Cardiac muscle cell (in vitro differentiated cells and primary cell): ENCODE data around the gene SAP30BP. TPM values are rescaled to one million over a fixed set of nuclear protein-coding genes. Genes with fewer than 3 reads are reported as not detected.

Experiments used
- DNase-seq, 2 donors: peaks; one replicate each; pipeline versions ENCODE4 v3.0.0 to v3.0.0-alpha.2; 2010 to 2017; ENCODE audit warnings: low read depth in 1 of 2, low spot score in 1 of 2
- H3K27ac ChIP-seq: fragments of 200-600 bp; sonication (generic); 2 replicates; pipeline ENCODE4 v1.5.1; 2016
- H3K27me3 ChIP-seq: fragments of 200-600 bp; sonication (generic); 2 replicates; pipeline ENCODE4 v1.6.0; 2016; ENCODE audit warnings: control low read depth
- H3K36me3 ChIP-seq: fragments of 200-600 bp; sonication (generic); 2 replicates; pipeline ENCODE4 v1.5.1; 2016; ENCODE audit warnings: control low read depth
- H3K4me1 ChIP-seq: fragments of 200-600 bp; sonication (generic); 2 replicates; pipeline ENCODE4 v1.8.1; 2017; ENCODE audit warnings: low read depth, mild to moderate bottlenecking, mixed run types
- H3K4me3 ChIP-seq: fragments of 200-600 bp; sonication (generic); 2 replicates; pipeline ENCODE4 v1.5.1; 2016; ENCODE audit warnings: mild to moderate bottlenecking
- H3K9me3 ChIP-seq: fragments of 200-600 bp; sonication (generic); 2 replicates; pipeline ENCODE4 v1.5.1; 2017; ENCODE audit warnings: low read depth, mild to moderate bottlenecking, control low read depth
- polyA plus RNA-seq: library from polyadenylated mRNA; unstranded; fragments of >200 nt; fragmentation: Nextera tagmentation; extraction: Ambion mirVana; gene quantifications from 2 replicates; pipeline ENCODE4 v1.2.1, GENCODE V29; 2016
- total RNA-seq: library from RNA; depleted of rRNA; stranded (reverse); fragments of >200 nt; gene quantifications from 2 replicates; pipeline ENCODE4 v1.2.3, GENCODE V29; 2016
- TF ChIP-seq, protein P1 (sequence below): IDR thresholded peaks from 2 replicates; pipeline ENCODE4 v1.5.1; 2012; ENCODE audit warnings: low read depth, mild to moderate bottlenecking, low read length

Gene SAP30BP
- total and polyA plus RNA-seq, 2 experiments from 2014 or later: 50.8 to 106 TPM

DNA sequence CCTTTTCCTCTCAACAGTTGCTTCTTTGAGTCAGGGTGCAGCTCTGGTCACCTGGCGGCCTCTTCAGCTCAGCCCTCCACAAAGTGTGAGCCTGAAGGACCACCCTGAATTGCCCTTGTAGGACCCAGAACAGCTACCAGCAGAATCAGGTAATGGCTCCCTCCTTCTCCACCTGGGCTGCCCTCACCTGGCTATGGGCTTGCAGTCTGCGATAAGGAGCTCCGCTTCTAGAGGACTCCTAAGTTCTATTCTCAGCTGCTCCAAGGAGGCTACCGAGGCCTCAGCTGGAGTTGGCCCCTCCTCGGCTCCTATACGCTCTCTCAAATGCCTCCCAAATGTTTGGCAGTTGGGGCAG lies 20.5 kb upstream of the SAP30BP start:
- Histone ChIP-seq H3K9me3 (no peaks in the 10 kb centered on the region), H3K27ac (no peak overlapping the region), H3K27me3 (no peaks in the 10 kb centered on the region), H3K4me1 (no peaks in the 10 kb centered on the region), H3K36me3 (peaks cover 12% of the 10 kb centered on the region), H3K4me3 (no peak overlapping the region)
- no peak for DNase-seq
- TF ChIP-seq, protein P1, sequence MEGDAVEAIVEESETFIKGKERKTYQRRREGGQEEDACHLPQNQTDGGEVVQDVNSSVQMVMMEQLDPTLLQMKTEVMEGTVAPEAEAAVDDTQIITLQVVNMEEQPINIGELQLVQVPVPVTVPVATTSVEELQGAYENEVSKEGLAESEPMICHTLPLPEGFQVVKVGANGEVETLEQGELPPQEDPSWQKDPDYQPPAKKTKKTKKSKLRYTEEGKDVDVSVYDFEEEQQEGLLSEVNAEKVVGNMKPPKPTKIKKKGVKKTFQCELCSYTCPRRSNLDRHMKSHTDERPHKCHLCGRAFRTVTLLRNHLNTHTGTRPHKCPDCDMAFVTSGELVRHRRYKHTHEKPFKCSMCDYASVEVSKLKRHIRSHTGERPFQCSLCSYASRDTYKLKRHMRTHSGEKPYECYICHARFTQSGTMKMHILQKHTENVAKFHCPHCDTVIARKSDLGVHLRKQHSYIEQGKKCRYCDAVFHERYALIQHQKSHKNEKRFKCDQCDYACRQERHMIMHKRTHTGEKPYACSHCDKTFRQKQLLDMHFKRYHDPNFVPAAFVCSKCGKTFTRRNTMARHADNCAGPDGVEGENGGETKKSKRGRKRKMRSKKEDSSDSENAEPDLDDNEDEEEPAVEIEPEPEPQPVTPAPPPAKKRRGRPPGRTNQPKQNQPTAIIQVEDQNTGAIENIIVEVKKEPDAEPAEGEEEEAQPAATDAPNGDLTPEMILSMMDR: no peak

DNA sequence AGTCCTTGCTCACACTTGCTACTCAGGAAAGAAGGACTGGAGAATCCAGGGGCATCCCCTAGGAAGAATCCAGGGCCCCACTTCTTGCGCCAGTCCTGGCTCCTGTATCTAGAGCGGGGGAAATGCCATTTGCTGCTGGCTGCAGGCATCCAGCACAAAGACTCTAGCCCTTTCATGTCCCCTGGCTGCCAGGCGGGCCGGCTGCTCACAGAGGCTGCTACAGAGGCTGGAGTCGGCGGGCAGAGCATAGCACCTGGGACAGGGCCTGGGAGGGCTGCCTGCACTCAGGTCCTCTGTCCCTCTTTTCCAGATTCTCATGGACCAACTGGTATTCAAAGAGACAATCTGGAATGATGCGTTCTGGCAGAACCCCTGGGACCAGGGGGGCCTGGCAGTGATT lies 20.1 kb upstream of the SAP30BP start:
- Histone ChIP-seq H3K27ac (no peak overlapping the region), H3K36me3 (peaks cover 14% of the 10 kb centered on the region), H3K27me3 (no peaks in the 10 kb centered on the region), H3K4me1 (no peaks in the 10 kb centered on the region), H3K9me3 (no peaks in the 10 kb centered on the region), H3K4me3 (no peak overlapping the region)
- TF ChIP-seq, protein P1: no peak
- no peak for DNase-seq

DNA sequence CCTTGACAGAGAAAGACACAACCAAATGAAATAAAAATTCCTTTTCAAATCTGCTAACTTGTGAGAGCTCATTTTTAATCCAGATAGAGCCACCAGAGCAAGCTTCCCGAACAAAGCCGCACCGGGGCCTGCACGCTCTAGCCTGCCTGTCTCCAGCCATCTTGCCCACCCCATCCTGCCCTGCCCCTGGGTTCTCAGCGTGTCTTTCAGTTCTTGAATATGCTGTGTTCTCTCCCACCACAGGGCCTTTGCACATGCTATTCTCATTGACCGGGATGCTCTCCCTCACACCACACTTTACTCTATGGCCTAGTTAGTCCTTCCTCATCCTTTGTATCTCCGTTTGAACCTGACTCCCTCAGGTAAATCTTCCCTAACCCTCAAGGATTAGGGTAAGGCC lies 19.2 kb upstream of the SAP30BP start:
- H3K36me3 ChIP-seq: peaks cover 14% of the 10 kb centered on the region
- TF ChIP-seq, protein P1: no peak
- no peak overlapping the region for H3K27ac ChIP-seq
- DNase-seq: no peak
- no peaks in the 10 kb centered on the region for H3K4me1 ChIP-seq
- H3K9me3 ChIP-seq: no peaks in the 10 kb centered on the region
- no peak overlapping the region for H3K4me3 ChIP-seq
- H3K27me3 ChIP-seq: no peaks in the 10 kb centered on the region

DNA sequence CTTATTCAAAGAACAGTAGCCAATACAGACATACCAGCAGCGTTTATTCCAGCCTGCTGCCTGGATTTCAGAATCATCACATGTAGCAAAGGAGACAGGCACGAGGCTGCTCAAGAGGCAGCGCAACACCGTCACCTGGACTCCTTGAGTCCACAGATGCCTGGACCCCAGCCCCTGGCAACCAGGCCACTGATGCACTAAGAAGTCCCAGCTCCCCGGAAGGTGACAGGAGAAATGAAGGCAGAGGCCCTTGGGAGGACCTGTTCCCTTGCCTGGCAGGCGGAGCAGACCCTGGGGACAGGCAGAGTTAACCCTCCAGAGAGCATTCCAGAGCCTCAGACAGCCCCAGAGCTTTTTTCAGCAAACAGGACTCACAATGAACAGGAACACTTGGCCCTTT lies 17.5 kb upstream of the SAP30BP start:
- Histone ChIP-seq H3K27ac (no peak overlapping the region), H3K27me3 (no peaks in the 10 kb centered on the region), H3K4me1 (no peaks in the 10 kb centered on the region), H3K4me3 (no peak overlapping the region), H3K9me3 (no peaks in the 10 kb centered on the region), H3K36me3 (peaks cover 22% of the 10 kb centered on the region)
- no peak for DNase-seq
- TF ChIP-seq, protein P1: no peak

DNA sequence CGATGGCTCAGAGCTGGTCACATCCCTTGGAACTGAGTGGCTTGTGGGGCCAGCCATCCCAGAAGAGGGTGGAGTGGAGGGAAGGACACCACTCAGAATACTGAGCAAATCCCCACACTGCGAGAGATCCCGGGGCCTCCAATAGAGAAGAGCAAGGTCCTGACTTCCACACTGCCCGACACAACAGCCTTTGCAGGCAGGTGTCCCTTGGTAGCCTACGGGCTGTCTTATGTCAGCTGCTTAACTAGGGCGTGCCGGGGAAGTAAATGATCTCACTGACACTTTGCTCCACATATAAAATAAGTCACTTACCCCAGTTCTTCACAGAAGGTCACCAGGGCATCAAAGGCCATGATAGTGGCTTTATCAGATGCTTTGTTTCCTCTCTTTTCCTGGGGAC lies 16.3 kb upstream of the SAP30BP start:
- DNase-seq: no peak
- TF ChIP-seq, protein P1: no peak
- peaks cover 24% of the 10 kb centered on the region for H3K36me3 ChIP-seq

DNA sequence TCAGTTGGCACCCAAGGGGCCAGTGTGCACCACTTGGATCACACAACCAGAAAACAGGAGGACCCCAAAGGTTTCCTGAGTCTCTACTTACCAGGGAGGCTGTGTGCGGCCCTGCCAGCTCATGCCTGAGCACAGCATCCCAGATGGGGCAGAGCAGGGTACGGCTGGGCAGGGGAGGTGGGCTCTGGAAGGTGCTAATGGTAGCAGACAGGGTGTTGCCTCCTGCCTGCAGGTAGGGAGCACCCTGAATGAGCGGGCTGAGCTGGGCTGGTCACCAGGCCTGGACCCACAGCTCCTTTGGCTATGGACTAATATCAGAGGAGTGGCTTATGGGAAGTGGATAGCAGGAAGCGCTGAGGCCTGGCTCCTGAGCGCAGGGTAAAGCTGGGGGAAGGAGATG lies 14.8 kb upstream of the SAP30BP start:
- TF ChIP-seq, protein P1: no peak
- Histone ChIP-seq H3K4me1 (no peaks in the 10 kb centered on the region), H3K27me3 (no peaks in the 10 kb centered on the region), H3K36me3 (peaks cover 24% of the 10 kb centered on the region), H3K9me3 (no peaks in the 10 kb centered on the region), H3K4me3 (no peak overlapping the region), H3K27ac (no peak overlapping the region)
- no peak for DNase-seq

More for the DNA sequence above, 16.3 kb upstream of the SAP30BP start:
- no peaks in the 10 kb centered on the region for H3K4me1 ChIP-seq
- no peak overlapping the region for H3K27ac ChIP-seq
- H3K4me3 ChIP-seq: no peak overlapping the region
- H3K27me3 ChIP-seq: no peaks in the 10 kb centered on the region
- no peaks in the 10 kb centered on the region for H3K9me3 ChIP-seq
